ENCODE data around the gene KLK2. TPM values are rescaled to one million over a fixed set of nuclear protein-coding genes. Genes with fewer than 3 reads are reported as not detected.

The KLK2 gene
- total RNA-seq, 1 experiment from 2014 or later, result not detected

GRCh38 chr19:50837300-50837699, 35.9 kb upstream of the KLK2 start:
- no peaks in the 10 kb centered on the region for H3K79me2 ChIP-seq (ENCODE audit: insufficient read depth, low read length)
- no peak overlapping the region for H2AFZ ChIP-seq (ENCODE audit: low read depth, low read length, poor library complexity, severe bottlenecking)
- no peaks in the 10 kb centered on the region; a peak in 1 of 4 replicates for H3K9me3 ChIP-seq (ENCODE audit: control insufficient read depth in 1 of 2, insufficient read depth in 1 of 2, low read depth in 1 of 2, low read length in 2 of 2)
- H3K9ac ChIP-seq (ENCODE audit: low read length), result no peak overlapping the region
- ChIA-PET RAD21 (ENCODE audit: low non-redundant PET in 1 of 2, low total read pairs in 2 of 2, uncharacterized antibody in 2 of 2, unreplicated experiment in 2 of 2) (no interaction called here), POLR2A (no interaction called here), CTCF (no interaction called here)
- BruUV-seq (replicated peaks), result no TSS peak
- no peak for DNase-seq (ENCODE audit: low read depth, low spot score)
- ATAC-seq, result no peak
- no peak overlapping the region for H3K4me3 ChIP-seq (replicated peaks in 1 of 2; ENCODE audit: low read depth in 1 of 2, low read length in 2 of 2)
- H3K4me2 ChIP-seq (ENCODE audit: low read length), result no peak overlapping the region
- intact Hi-C loops (cut with micrococcal nuclease), result loop anchor here (2.0 kb wide), 1 partner anchor 32 kb away; no protein-coding TSS in a partner anchor
- H3K27ac ChIP-seq (ENCODE audit: low read depth, low read length), result no peak overlapping the region
- no peaks in the 10 kb centered on the region for H3K9me2 ChIP-seq (ENCODE audit: insufficient read depth)
- H3K4me1 ChIP-seq (ENCODE audit: control insufficient read depth in 1 of 2, insufficient read depth in 2 of 2, low read length in 2 of 2), result peaks cover 15 to 29% of the 10 kb centered on the region in 2 experiments
- TF ChIP-seq TCF7L2 (IDR thresholded peaks at IDR 0.05; ENCODE audit: borderline replicate concordance, extremely low read depth, insufficient read depth, insufficient read length) (no peak), JUND (IDR thresholded peaks at IDR 0.05) (no peak), POLR2AphosphoS5 (IDR thresholded peaks at IDR 0.05; ENCODE audit: low read depth, low read length) (no peak), FOSL1 (IDR thresholded peaks at IDR 0.05; ENCODE audit: low read depth) (no peak), EZH2phosphoT487 (IDR thresholded peaks at IDR 0.05; ENCODE audit: borderline replicate concordance) (no peak), MAX (IDR thresholded peaks at IDR 0.05) (no peak), RAD21 (IDR thresholded peaks at IDR 0.05; ENCODE audit: low read depth) (no peak), EZH2 (IDR thresholded peaks at IDR 0.05) (no peak)
- H3K27me3 ChIP-seq (ENCODE audit: insufficient read depth, low read length), result 0 out of 2 replicates have a peak, but pooled peaks cover 5% of the 10 kb centered on the region
- no peaks in the 10 kb centered on the region for H4K20me1 ChIP-seq (ENCODE audit: insufficient read depth)
- H3K36me3 ChIP-seq (ENCODE audit: control insufficient read depth in 1 of 2, insufficient read depth in 2 of 2, low read length in 2 of 2), result no peaks in the 10 kb centered on the region

GRCh38 chr19:50838239-50838638, 35.0 kb upstream of the KLK2 start:
- DNase-seq (ENCODE audit: low read depth, low spot score), result peak; percentile 18
- peak; percentile 33 for ATAC-seq
- no TSS peak for BruUV-seq (replicated peaks)
- H3K36me3 ChIP-seq (ENCODE audit: control insufficient read depth in 1 of 2, insufficient read depth in 2 of 2, low read length in 2 of 2), result no peaks in the 10 kb centered on the region
- H3K4me2 ChIP-seq (ENCODE audit: low read length), result peak overlapping the region; percentile 28; the same call in 1 of the 2 replicates
- RAD21 ChIA-PET (ENCODE audit: low non-redundant PET in 1 of 2, low total read pairs in 2 of 2, uncharacterized antibody in 2 of 2, unreplicated experiment in 2 of 2), result no interaction called here
- no peak overlapping the region for H3K4me3 ChIP-seq (replicated peaks in 1 of 2; ENCODE audit: low read depth in 1 of 2, low read length in 2 of 2)
- H2AFZ ChIP-seq (ENCODE audit: low read depth, low read length, poor library complexity, severe bottlenecking), result no peak overlapping the region
- H3K4me1 ChIP-seq (ENCODE audit: control insufficient read depth in 1 of 2, insufficient read depth in 2 of 2, low read length in 2 of 2), result peaks cover 15 to 29% of the 10 kb centered on the region in 2 experiments
- H3K79me2 ChIP-seq (ENCODE audit: insufficient read depth, low read length), result no peaks in the 10 kb centered on the region
- H3K27ac ChIP-seq (ENCODE audit: low read depth, low read length), result no peak overlapping the region
- intact Hi-C loops (cut with micrococcal nuclease), result no loop called here
- POLR2A ChIA-PET, result no interaction called here
- no peak overlapping the region for H3K9ac ChIP-seq (ENCODE audit: low read length)
- TF ChIP-seq CTCF (IDR thresholded peaks at IDR 0.05 in 2 of 3, conservative IDR thresholded peaks at IDR 0.05 in 1 of 3; ENCODE audit: borderline replicate concordance in 1 of 3, insufficient read depth in 1 of 3, low read depth in 2 of 3, low read length in 2 of 3) (peak; percentile 37 to 60 (median 51); a peak in 5 of 6 replicates), ELF1 (IDR thresholded peaks at IDR 0.05; ENCODE audit: borderline replicate concordance, low read depth) (no peak), RAD21 (IDR thresholded peaks at IDR 0.05; ENCODE audit: low read depth) (peak; percentile 53)
- CTCF ChIA-PET, result interaction anchor here (0.8 to 1.0 kb wide), 2 partner anchors 84 to 179 kb away, joined by 4 read pairs; no protein-coding TSS in a partner anchor
- H4K20me1 ChIP-seq (ENCODE audit: insufficient read depth), result no peaks in the 10 kb centered on the region
- H3K9me3 ChIP-seq (ENCODE audit: control insufficient read depth in 1 of 2, insufficient read depth in 1 of 2, low read depth in 1 of 2, low read length in 2 of 2), result no peaks in the 10 kb centered on the region; a peak in 1 of 4 replicates
- no peaks in the 10 kb centered on the region for H3K9me2 ChIP-seq (ENCODE audit: insufficient read depth)
- 0 out of 2 replicates have a peak, but pooled peaks cover 7% of the 10 kb centered on the region for H3K27me3 ChIP-seq (ENCODE audit: insufficient read depth, low read length)

Data from HCT116 (cell line).